Measurements from ENCODE around the gene INSIG1.

GRCh38 chr7:155300641-155301452 lies 3.2 kb downstream of the INSIG1 start:
- TF ChIP-seq CTCF (IDR thresholded peaks at IDR 0.05) (no peak), POLR2A (IDR thresholded peaks at IDR 0.05) (no peak)
